ENCODE data around the gene COL6A5.

DNA sequence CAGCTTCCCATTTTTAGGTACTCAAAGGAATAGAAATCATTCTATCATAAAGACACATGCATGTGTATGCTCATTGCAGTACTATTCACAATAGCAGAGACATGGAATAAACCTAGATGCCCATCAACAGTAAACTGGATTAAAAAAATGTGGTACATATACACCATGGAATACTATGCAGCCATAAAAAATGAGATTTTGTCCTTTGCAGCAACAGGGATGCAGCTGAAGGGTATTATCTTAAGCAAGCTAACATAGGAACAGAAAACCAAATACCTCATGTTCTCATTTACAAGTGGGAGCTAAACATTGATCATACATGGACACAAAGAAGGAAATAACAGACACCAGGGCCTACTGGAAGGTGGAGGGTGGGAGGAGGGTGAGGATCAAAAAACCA is 33.1 kb upstream of the COL6A5 start:
- TF ChIP-seq U2AF1 (optimal IDR thresholded peaks at IDR 0.05; ENCODE audit: low read depth, low read length) (no peak), TAF1 (CRISPR knock-in tag; IDR thresholded peaks at IDR 0.05) (no peak), RAD21 (CRISPR knock-in tag; IDR thresholded peaks at IDR 0.05) (no peak), ZNF577 (CRISPR knock-in tag; IDR thresholded peaks at IDR 0.05; ENCODE audit: borderline replicate concordance, low read depth) (no peak), SNRNP70 (IDR thresholded peaks at IDR 0.05; ENCODE audit: low read depth, low read length) (no peak), NFE2L2 (IDR thresholded peaks at IDR 0.05; ENCODE audit: low read length) (no peak), POLR2AphosphoS5 (IDR thresholded peaks at IDR 0.05; ENCODE audit: low read depth, low read length) (no peak), POLR2A (IDR thresholded peaks at IDR 0.05; ENCODE audit: insufficient read depth in 1 of 2, low read depth in 2 of 2, low read length in 2 of 2) (no peak), BRCA1 (CRISPR knock-in tag; IDR thresholded peaks at IDR 0.05) (no peak), ZFP37 (CRISPR knock-in tag; IDR thresholded peaks at IDR 0.05; ENCODE audit: borderline replicate concordance) (no peak)
- TF ChIP-seq, protein P1, sequence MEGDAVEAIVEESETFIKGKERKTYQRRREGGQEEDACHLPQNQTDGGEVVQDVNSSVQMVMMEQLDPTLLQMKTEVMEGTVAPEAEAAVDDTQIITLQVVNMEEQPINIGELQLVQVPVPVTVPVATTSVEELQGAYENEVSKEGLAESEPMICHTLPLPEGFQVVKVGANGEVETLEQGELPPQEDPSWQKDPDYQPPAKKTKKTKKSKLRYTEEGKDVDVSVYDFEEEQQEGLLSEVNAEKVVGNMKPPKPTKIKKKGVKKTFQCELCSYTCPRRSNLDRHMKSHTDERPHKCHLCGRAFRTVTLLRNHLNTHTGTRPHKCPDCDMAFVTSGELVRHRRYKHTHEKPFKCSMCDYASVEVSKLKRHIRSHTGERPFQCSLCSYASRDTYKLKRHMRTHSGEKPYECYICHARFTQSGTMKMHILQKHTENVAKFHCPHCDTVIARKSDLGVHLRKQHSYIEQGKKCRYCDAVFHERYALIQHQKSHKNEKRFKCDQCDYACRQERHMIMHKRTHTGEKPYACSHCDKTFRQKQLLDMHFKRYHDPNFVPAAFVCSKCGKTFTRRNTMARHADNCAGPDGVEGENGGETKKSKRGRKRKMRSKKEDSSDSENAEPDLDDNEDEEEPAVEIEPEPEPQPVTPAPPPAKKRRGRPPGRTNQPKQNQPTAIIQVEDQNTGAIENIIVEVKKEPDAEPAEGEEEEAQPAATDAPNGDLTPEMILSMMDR (CRISPR knock-in tag; IDR thresholded peaks at IDR 0.05): no peak
- TF ChIP-seq, protein P2, sequence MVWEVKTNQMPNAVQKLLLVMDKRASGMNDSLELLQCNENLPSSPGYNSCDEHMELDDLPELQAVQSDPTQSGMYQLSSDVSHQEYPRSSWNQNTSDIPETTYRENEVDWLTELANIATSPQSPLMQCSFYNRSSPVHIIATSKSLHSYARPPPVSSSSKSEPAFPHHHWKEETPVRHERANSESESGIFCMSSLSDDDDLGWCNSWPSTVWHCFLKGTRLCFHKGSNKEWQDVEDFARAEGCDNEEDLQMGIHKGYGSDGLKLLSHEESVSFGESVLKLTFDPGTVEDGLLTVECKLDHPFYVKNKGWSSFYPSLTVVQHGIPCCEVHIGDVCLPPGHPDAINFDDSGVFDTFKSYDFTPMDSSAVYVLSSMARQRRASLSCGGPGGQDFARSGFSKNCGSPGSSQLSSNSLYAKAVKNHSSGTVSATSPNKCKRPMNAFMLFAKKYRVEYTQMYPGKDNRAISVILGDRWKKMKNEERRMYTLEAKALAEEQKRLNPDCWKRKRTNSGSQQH (CRISPR knock-in tag; IDR thresholded peaks at IDR 0.05; ENCODE audit: low read depth): no peak
